ENCODE results near the gene NOMO2. TPM values are rescaled to one million over a fixed set of nuclear protein-coding genes. Genes with fewer than 3 reads are reported as not detected.
"Not testable (repeated sequence)": the region's sequence is repeated elsewhere in the genome, so short reads cannot be mapped to it uniquely, and the experiment has no call there.

Gene NOMO2
- total RNA-seq (2013), result 50.6 TPM
- polyA plus RNA-seq (10 to 100 TPM; 26.1 to 76.8 (median 66.0) TPM), polyA minus RNA-seq (24.8 and 27.8 TPM in 2 replicates), total RNA-seq (4.5 to 13.0 (median 8.9) reads per million in 11 experiments)

GRCh38 chr16:18561727-18562314 lies at the start of gene NOMO2:
NOMO2 (minus strand) TSS chr16:18562097; CDS start chr16:18562040, 57 bp downstream.
- H3K4me1 ChIP-seq (ENCODE audit: control insufficient read depth in 1 of 2, insufficient read depth in 2 of 2, low read length in 2 of 2); H3K36me3 ChIP-seq (replicated peaks in 1 of 2; ENCODE audit: control insufficient read depth in 1 of 2, insufficient read depth in 2 of 2, low read length in 2 of 2); H3K36me3 Mint-ChIP-seq; H3K4me2 ChIP-seq (replicated peaks; ENCODE audit: extremely low read depth, low read length, poor library complexity, severe bottlenecking); H2AFZ ChIP-seq (ENCODE audit: insufficient read depth, low read depth, low read length, poor library complexity, severe bottlenecking); intact Hi-C loops (cut with micrococcal nuclease); H3K79me2 ChIP-seq (ENCODE audit: insufficient read depth, low read length); H3K9me3 Mint-ChIP-seq; H3K27me3 ChIP-seq (ENCODE audit: control insufficient read depth in 2 of 2, insufficient read depth in 2 of 2, low read length in 2 of 2); H3K27me3 Mint-ChIP-seq (ENCODE audit: low read depth in 3 of 3); DNase-seq; H3K9me3 ChIP-seq (replicated peaks in 1 of 2; ENCODE audit: control insufficient read depth in 1 of 2, insufficient read depth in 1 of 2, low read length in 2 of 2); H4K20me1 ChIP-seq (ENCODE audit: insufficient read depth, low read length); H3K27ac Mint-ChIP-seq; H3K27ac ChIP-seq (ENCODE audit: low read depth in 1 of 2, low read length in 2 of 2); H3K4me1 Mint-ChIP-seq: not testable (repeated sequence)
- Histone ChIP-seq H3K9ac (ENCODE audit: insufficient read depth, low read length, poor library complexity, severe bottlenecking) (peak within 1 kb of the TSS; percentile 43), H3K4me3 (replicated peaks in 1 of 3; ENCODE audit: low read depth in 2 of 3, low read length in 3 of 3) (peak within 1 kb of the TSS; percentile 27 to 74 (median 61))
- peak within 1 kb of the TSS in 1 of 2 donors; percentile 47 for H3K4me3 Mint-ChIP-seq
- WGBS (ENCODE audit: insufficient coverage), result 0% methylated on average over 11 of the region's 66 CpGs

- H3K27ac ChIP-seq (ENCODE audit: low read depth in 1 of 2, low read length in 2 of 2); intact Hi-C loops (cut with micrococcal nuclease); H3K27ac Mint-ChIP-seq; H3K4me1 ChIP-seq (ENCODE audit: control insufficient read depth in 1 of 2, insufficient read depth in 2 of 2, low read length in 2 of 2); H3K36me3 Mint-ChIP-seq; H4K20me1 ChIP-seq (ENCODE audit: insufficient read depth, low read length); H3K4me1 Mint-ChIP-seq; H3K36me3 ChIP-seq (replicated peaks in 1 of 2; ENCODE audit: control insufficient read depth in 1 of 2, insufficient read depth in 2 of 2, low read length in 2 of 2); H3K27me3 ChIP-seq (ENCODE audit: control insufficient read depth in 2 of 2, insufficient read depth in 2 of 2, low read length in 2 of 2); H2AFZ ChIP-seq (ENCODE audit: insufficient read depth, low read depth, low read length, poor library complexity, severe bottlenecking); DNase-seq; H3K9ac ChIP-seq (ENCODE audit: insufficient read depth, low read length, poor library complexity, severe bottlenecking); H3K27me3 Mint-ChIP-seq (ENCODE audit: low read depth in 3 of 3); H3K9me3 Mint-ChIP-seq; H3K79me2 ChIP-seq (ENCODE audit: insufficient read depth, low read length); H3K9me3 ChIP-seq (replicated peaks in 1 of 2; ENCODE audit: control insufficient read depth in 1 of 2, insufficient read depth in 1 of 2, low read length in 2 of 2); H3K4me2 ChIP-seq (replicated peaks; ENCODE audit: extremely low read depth, low read length, poor library complexity, severe bottlenecking); H3K4me3 Mint-ChIP-seq; H3K4me3 ChIP-seq (replicated peaks in 1 of 3; ENCODE audit: low read depth in 2 of 3, low read length in 3 of 3): not testable (repeated sequence)
- WGBS (ENCODE audit: insufficient coverage), result no CpG with 5 or more reads among the region's 4 CpGs
These were observed 48.4 kb upstream of the NOMO2 start for GRCh38 chr16:18610147-18610803.

GRCh38 chr16:18608271-18608670 lies 46.4 kb upstream of the NOMO2 start:
- H2AFZ ChIP-seq (ENCODE audit: insufficient read depth, low read depth, low read length, poor library complexity, severe bottlenecking); H4K20me1 ChIP-seq (ENCODE audit: insufficient read depth, low read length); H3K9ac ChIP-seq (ENCODE audit: insufficient read depth, low read length, poor library complexity, severe bottlenecking); H3K36me3 ChIP-seq (replicated peaks in 1 of 2; ENCODE audit: control insufficient read depth in 1 of 2, insufficient read depth in 2 of 2, low read length in 2 of 2); DNase-seq; H3K4me2 ChIP-seq (replicated peaks; ENCODE audit: extremely low read depth, low read length, poor library complexity, severe bottlenecking); H3K36me3 Mint-ChIP-seq; H3K4me3 Mint-ChIP-seq; H3K27ac ChIP-seq (ENCODE audit: low read depth in 1 of 2, low read length in 2 of 2); H3K79me2 ChIP-seq (ENCODE audit: insufficient read depth, low read length); H3K4me1 Mint-ChIP-seq; H3K27ac Mint-ChIP-seq; H3K27me3 ChIP-seq (ENCODE audit: control insufficient read depth in 2 of 2, insufficient read depth in 2 of 2, low read length in 2 of 2); H3K4me1 ChIP-seq (ENCODE audit: control insufficient read depth in 1 of 2, insufficient read depth in 2 of 2, low read length in 2 of 2); H3K27me3 Mint-ChIP-seq (ENCODE audit: low read depth in 3 of 3); H3K9me3 ChIP-seq (replicated peaks in 1 of 2; ENCODE audit: control insufficient read depth in 1 of 2, insufficient read depth in 1 of 2, low read length in 2 of 2); H3K9me3 Mint-ChIP-seq; intact Hi-C loops (cut with micrococcal nuclease); H3K4me3 ChIP-seq (replicated peaks in 1 of 3; ENCODE audit: low read depth in 2 of 3, low read length in 3 of 3): not testable (repeated sequence)
- WGBS (ENCODE audit: insufficient coverage), result no CpG with 5 or more reads among the region's 6 CpGs

- H3K27ac Mint-ChIP-seq; DNase-seq; H3K9me3 Mint-ChIP-seq; H3K27me3 ChIP-seq (ENCODE audit: control insufficient read depth in 2 of 2, insufficient read depth in 2 of 2, low read length in 2 of 2); H3K9ac ChIP-seq (ENCODE audit: insufficient read depth, low read length, poor library complexity, severe bottlenecking); H3K36me3 Mint-ChIP-seq; H3K4me2 ChIP-seq (replicated peaks; ENCODE audit: extremely low read depth, low read length, poor library complexity, severe bottlenecking); H3K27me3 Mint-ChIP-seq (ENCODE audit: low read depth in 3 of 3); H3K79me2 ChIP-seq (ENCODE audit: insufficient read depth, low read length); H3K9me3 ChIP-seq (replicated peaks in 1 of 2; ENCODE audit: control insufficient read depth in 1 of 2, insufficient read depth in 1 of 2, low read length in 2 of 2); H3K36me3 ChIP-seq (replicated peaks in 1 of 2; ENCODE audit: control insufficient read depth in 1 of 2, insufficient read depth in 2 of 2, low read length in 2 of 2); H3K4me3 Mint-ChIP-seq; H3K4me1 Mint-ChIP-seq; H4K20me1 ChIP-seq (ENCODE audit: insufficient read depth, low read length); H3K4me1 ChIP-seq (ENCODE audit: control insufficient read depth in 1 of 2, insufficient read depth in 2 of 2, low read length in 2 of 2); intact Hi-C loops (cut with micrococcal nuclease); H3K4me3 ChIP-seq (replicated peaks in 1 of 3; ENCODE audit: low read depth in 2 of 3, low read length in 3 of 3); H2AFZ ChIP-seq (ENCODE audit: insufficient read depth, low read depth, low read length, poor library complexity, severe bottlenecking); H3K27ac ChIP-seq (ENCODE audit: low read depth in 1 of 2, low read length in 2 of 2): not testable (repeated sequence)
- WGBS (ENCODE audit: insufficient coverage), result no CpG with 5 or more reads among the region's 4 CpGs
These were observed 41.8 kb upstream of the NOMO2 start for GRCh38 chr16:18603572-18604246.
